Lower lobe of right lung (tissue), 2 donors: ENCODE data around the gene TMEM101. TPM values are rescaled to one million over a fixed set of nuclear protein-coding genes. Genes with fewer than 3 reads are reported as not detected.
"Not testable (repeated sequence)": the region's sequence is repeated elsewhere in the genome, so short reads cannot be mapped to it uniquely, and the experiment has no call there.

Source experiments
- ATAC-seq, 2 donors: fragments of 200-7000 bp; cut with Tn5 transposase; one replicate each; pipeline ENCODE4 v1.9.1; 2020 to 2022; ENCODE audit warnings: mild to moderate bottlenecking in 2 of 2, moderate library complexity in 2 of 2
- DNase-seq: peaks from one replicate; pipeline ENCODE4 v3.0.0-alpha.2; 2020
- H3K27ac ChIP-seq: fragments of 200-600 bp; one replicate; pipeline ENCODE4 v1.8.0; 2022
- H3K27me3 ChIP-seq: fragments of 200-600 bp; one replicate; pipeline ENCODE4 v1.8.0; 2022; ENCODE audit warnings: low read depth
- H3K36me3 ChIP-seq: fragments of 200-600 bp; one replicate; pipeline ENCODE4 v1.8.0; 2022; ENCODE audit warnings: mild to moderate bottlenecking
- H3K4me1 ChIP-seq: fragments of 200-600 bp; one replicate; pipeline ENCODE4 v1.8.0; 2022
- H3K4me3 ChIP-seq: fragments of 200-600 bp; one replicate; pipeline ENCODE4 v1.8.0; 2022; ENCODE audit warnings: mild to moderate bottlenecking
- H3K9me3 ChIP-seq: fragments of 200-600 bp; one replicate; pipeline ENCODE4 v1.8.0; 2022
- intact Hi-C: fragments of 100-400 bp; cut with DNase I; formaldehyde crosslinking; loops from one replicate; pipeline ENCODE4 v1.11.0; 2022
- total RNA-seq: library from RNA; stranded (reverse); fragmentation: NEBNext Ultra II Directional; extraction: Animal tissue kit (Norgen Biotek cat#: 25700); gene quantifications from one replicate; pipeline ENCODE4 v1.2.1, GENCODE V29; 2021
- TF ChIP-seq, protein P1 (sequence below): fragments of 200-600 bp; IDR thresholded peaks from one replicate; pipeline ENCODE4 v1.8.0; 2022; ENCODE audit warnings: antibody characterized with exemption, mild to moderate bottlenecking
- donor health status: DM: no; HTN: yes; CAD: no; lungs with severe emphysema.

The TMEM101 gene
- total RNA-seq, 1 donor from 2014 or later: 28.4 TPM

DNA sequence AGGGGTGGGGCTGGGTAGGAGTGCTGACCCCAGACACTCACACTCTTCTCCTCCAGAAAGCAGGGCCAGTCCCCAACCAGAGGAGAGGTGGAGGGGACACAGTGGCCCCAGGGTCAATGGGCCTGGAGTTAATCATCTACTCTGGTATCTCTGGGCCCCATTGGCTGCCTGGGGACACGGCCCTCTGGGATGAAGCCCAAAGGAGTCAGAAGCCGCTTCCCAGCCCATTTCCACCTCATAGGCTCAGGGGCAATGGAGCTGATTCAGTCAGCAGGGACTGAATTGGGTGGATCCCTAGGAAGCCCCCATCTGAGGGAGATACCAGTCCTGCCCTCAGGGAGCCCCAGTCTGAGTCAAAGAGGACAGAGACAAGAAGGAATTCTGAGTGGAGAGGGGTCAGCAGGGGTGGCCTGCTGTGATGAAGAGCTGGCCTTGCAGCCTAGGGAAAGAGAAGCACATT lies 13.3 kb downstream of the TMEM101 start:
- Histone ChIP-seq H3K4me1 (peaks cover 21% of the 10 kb centered on the region), H3K27me3 (peaks cover 29% of the 10 kb centered on the region), H3K4me3 (no peak overlapping the region), H3K9me3 (no peaks in the 10 kb centered on the region), H3K27ac (no peak overlapping the region), H3K36me3 (no peaks in the 10 kb centered on the region)
- ATAC-seq (no peak), DNase-seq (no peak)
- intact Hi-C loops: no loop called here
- TF ChIP-seq, protein P1, sequence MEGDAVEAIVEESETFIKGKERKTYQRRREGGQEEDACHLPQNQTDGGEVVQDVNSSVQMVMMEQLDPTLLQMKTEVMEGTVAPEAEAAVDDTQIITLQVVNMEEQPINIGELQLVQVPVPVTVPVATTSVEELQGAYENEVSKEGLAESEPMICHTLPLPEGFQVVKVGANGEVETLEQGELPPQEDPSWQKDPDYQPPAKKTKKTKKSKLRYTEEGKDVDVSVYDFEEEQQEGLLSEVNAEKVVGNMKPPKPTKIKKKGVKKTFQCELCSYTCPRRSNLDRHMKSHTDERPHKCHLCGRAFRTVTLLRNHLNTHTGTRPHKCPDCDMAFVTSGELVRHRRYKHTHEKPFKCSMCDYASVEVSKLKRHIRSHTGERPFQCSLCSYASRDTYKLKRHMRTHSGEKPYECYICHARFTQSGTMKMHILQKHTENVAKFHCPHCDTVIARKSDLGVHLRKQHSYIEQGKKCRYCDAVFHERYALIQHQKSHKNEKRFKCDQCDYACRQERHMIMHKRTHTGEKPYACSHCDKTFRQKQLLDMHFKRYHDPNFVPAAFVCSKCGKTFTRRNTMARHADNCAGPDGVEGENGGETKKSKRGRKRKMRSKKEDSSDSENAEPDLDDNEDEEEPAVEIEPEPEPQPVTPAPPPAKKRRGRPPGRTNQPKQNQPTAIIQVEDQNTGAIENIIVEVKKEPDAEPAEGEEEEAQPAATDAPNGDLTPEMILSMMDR: no peak

DNA sequence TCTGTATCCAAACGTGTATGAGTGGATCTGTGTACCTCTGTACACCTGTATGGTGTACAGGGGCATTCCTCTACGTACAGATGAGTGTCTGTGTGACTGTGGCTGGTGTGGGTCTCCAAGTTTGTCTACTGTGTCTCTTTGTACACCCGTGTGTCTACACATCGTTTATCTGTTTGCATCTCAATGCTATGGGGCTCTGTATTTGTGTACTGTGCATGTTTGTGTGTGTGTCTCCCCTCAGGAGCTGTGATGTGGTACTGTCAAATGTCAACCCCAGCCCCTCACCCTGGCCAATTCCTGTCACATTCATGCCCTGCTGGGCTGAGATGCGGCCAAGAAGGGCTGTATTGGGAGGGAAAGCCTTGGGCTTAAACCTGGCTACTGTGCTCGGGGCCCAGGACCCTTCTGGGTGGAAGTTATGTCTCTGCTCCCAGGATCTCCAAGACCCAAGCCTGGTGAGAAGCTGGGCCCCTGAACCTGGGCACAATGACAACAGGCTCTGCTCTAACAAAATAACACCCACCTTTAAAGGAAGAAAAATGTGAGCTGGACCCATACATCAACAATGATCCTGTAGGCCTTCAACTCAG lies 13.8 kb downstream of the TMEM101 start:
- no peak for DNase-seq

DNA sequence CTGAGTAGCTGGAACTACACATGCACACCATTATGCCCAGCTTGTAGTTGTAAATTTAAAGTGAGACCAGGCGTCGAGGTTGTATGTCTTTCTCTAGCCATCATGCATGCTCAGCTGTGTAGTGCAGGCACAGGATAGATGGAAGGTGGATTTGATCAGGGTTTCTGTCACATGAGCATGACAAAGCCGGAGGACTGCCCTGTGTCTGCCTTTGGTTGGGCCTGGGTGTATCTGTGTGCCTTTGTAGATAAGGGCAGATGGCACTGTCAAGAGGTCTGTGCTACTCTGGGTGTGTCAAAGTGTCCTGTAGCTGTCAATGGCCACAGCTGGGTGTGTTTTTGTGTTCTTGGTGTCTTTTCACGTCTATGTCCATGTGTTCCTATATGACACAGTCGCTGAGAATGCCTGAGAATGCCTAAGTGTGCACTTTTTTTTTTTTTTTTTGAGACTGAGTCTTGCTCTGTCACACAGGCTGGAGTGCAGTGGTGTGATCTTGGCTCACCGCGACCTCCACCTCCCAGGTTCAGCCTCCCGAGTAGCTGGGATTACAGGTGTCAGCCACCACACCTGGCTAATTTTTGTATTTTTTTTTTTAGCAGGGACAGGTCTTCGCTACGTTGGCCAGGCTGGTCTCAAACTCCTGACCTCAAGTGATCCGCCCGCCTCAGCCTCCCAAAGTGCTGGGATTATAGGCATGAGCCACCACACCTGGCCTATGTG lies 14.5 kb downstream of the TMEM101 start:
- no peak for ATAC-seq

More for the DNA sequence above, 13.8 kb downstream of the TMEM101 start:
- Histone ChIP-seq H3K4me3 (no peak overlapping the region), H3K27ac (no peak overlapping the region), H3K4me1 (peaks cover 16% of the 10 kb centered on the region), H3K9me3 (no peaks in the 10 kb centered on the region), H3K27me3 (peaks cover 31% of the 10 kb centered on the region), H3K36me3 (no peaks in the 10 kb centered on the region)
- TF ChIP-seq, protein P1: no peak
- ATAC-seq: no peak
- intact Hi-C loops: no loop called here

DNA sequence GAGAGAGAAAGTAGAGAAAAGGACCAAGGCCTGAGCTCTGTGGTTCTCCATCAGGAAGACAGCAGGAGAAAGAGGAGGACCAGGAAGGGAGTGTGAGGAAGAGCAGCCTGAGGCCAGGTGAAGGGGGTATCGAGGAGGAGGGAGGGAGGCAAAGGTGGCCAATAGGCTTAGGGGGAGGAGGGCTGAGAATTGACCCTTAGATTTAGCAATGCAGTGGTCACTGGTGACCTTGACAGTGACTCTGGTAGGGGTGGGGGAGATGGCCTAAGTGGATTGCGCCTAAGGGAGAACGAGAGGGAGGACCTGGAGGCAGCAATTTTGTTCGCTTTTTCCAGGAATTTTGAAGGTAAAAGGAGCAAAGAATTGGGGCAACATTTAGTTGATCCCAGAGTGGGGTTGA lies 15.7 kb downstream of the TMEM101 start:
- no peaks in the 10 kb centered on the region for H3K9me3 ChIP-seq
- H3K36me3 ChIP-seq: no peaks in the 10 kb centered on the region
- intact Hi-C loops: no loop called here
- H3K27ac ChIP-seq: no peak overlapping the region
- peaks cover 31% of the 10 kb centered on the region for H3K27me3 ChIP-seq
- TF ChIP-seq, protein P1: no peak
- ATAC-seq (no peak), DNase-seq (no peak)
- H3K4me1 ChIP-seq: peaks cover 9% of the 10 kb centered on the region
- no peak overlapping the region for H3K4me3 ChIP-seq

More for the DNA sequence above, 14.5 kb downstream of the TMEM101 start:
- no peak overlapping the region for H3K27ac ChIP-seq
- H3K9me3 ChIP-seq: no peaks in the 10 kb centered on the region
- H3K27me3 ChIP-seq: peaks cover 31% of the 10 kb centered on the region
- peaks cover 10% of the 10 kb centered on the region for H3K4me1 ChIP-seq
- no peaks in the 10 kb centered on the region for H3K36me3 ChIP-seq
- TF ChIP-seq, protein P1: no peak
- DNase-seq: no peak
- intact Hi-C loops: no loop called here
- H3K4me3 ChIP-seq: no peak overlapping the region

DNA sequence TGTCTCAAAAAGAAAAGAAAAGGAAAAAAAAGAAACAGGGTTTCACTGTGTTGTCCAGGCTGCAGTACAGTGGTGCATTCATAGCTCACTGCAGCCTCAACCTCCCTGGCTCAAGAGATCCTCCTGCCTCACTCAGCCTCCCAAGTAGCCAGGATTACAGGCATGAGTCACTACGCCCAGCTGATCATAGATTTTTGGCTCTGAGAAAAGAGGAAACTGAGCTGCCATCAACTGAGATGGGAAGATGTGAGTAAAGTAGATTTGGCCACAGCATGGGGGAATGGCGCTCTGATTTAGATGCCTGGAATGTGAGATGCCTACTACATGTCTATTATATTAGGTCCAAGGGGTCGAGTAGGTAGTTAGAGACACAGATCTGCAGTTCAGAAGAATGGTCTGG lies 16.2 kb downstream of the TMEM101 start:
- Histone ChIP-seq H3K4me3 (no peak overlapping the region), H3K27ac (no peak overlapping the region), H3K9me3 (no peaks in the 10 kb centered on the region), H3K36me3 (no peaks in the 10 kb centered on the region), H3K4me1 (peaks cover 9% of the 10 kb centered on the region), H3K27me3 (peaks cover 31% of the 10 kb centered on the region)
- TF ChIP-seq, protein P1: no peak
- intact Hi-C loops: no loop called here
- ATAC-seq: no peak
- peak; percentile 1 for DNase-seq

DNA sequence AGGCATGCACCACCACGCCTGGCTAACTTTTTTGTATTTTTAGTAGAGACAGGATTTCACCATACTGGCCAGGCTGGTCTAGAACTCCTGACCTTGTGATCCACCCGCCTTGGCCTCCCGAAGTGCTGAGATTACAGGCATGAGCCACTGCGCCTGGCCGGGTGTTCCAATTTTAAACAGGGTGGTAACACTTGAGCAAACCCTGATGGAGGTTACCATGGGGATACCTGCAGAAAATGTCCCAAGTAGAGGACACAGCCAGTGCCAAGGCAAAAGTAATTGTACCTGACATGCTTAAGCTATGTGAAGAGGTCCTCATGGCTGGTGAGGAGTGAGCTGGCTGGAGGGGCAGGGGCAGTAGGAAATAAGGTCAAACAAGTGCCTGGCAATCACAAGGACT lies 17.6 kb downstream of the TMEM101 start:
- H3K4me3 ChIP-seq, H3K4me1 ChIP-seq, H3K36me3 ChIP-seq, H3K27ac ChIP-seq, H3K9me3 ChIP-seq, ATAC-seq, intact Hi-C loops: not testable (repeated sequence)
- H3K27me3 ChIP-seq: peaks cover 31% of the 10 kb centered on the region
- peak; percentile 87 for DNase-seq
